GM23338 (cell line): ENCODE measurements around the gene JPH3. TPM values are rescaled to one million over a fixed set of nuclear protein-coding genes. Genes with fewer than 3 reads are reported as not detected.
A peak's percentile ranks its signal among the peaks of the same experiment; 100 is the strongest.

Experiments used
- ATAC-seq: fragments of 200-7000 bp; cut with Tn5 transposase; 3 replicates; pipeline ENCODE4 v1.9.1; 2020
- DNase-seq: peaks from one replicate; pipeline ENCODE4 v3.0.0-alpha.2; 2015; ENCODE audit warnings: low spot score
- H2AFZ ChIP-seq: fragments of 200-600 bp; sonication (generic); 2 replicates; pipeline ENCODE4 v1.8.0; 2016; ENCODE audit warnings: antibody characterized with exemption, mild to moderate bottlenecking, moderate library complexity
- H3F3A ChIP-seq: fragments of 200-600 bp; sonication (generic); replicated peaks from 2 replicates; pipeline ENCODE4 v1.8.0; 2017; ENCODE audit warnings: antibody characterized with exemption, mixed run types, low read depth
- H3K27ac ChIP-seq: fragments of 200-600 bp; sonication (generic); 2 replicates; pipeline ENCODE4 v1.6.1; 2016; ENCODE audit warnings: low read depth
- H3K27me3 ChIP-seq: fragments of 200-600 bp; sonication (generic); 2 replicates; pipeline ENCODE4 v1.8.0; 2016; ENCODE audit warnings: mild to moderate bottlenecking, mixed run types, moderate library complexity; ENCODE audit not compliant: insufficient read depth
- H3K36me3 ChIP-seq: fragments of 200-600 bp; sonication (generic); 2 replicates; pipeline ENCODE4 v1.8.0; 2016; ENCODE audit warnings: mild to moderate bottlenecking; ENCODE audit not compliant: insufficient read depth
- H3K4me1 ChIP-seq: fragments of 200-600 bp; sonication (generic); 2 replicates; pipeline ENCODE4 v1.8.0; 2016; ENCODE audit warnings: mild to moderate bottlenecking, moderate library complexity; ENCODE audit not compliant: insufficient read depth
- H3K4me2 ChIP-seq: fragments of 200-600 bp; sonication (generic); 2 replicates; pipeline ENCODE4 v1.7.1; 2017; ENCODE audit warnings: mixed run types
- H3K4me3 ChIP-seq: fragments of 200-600 bp; sonication (generic); 2 replicates; pipeline ENCODE4 v1.6.1; 2016; ENCODE audit warnings: mixed run types
- H3K79me2 ChIP-seq: fragments of 200-600 bp; sonication (generic); replicated peaks from 2 replicates; pipeline ENCODE4 v1.8.0; 2017; ENCODE audit warnings: mild to moderate bottlenecking; ENCODE audit not compliant: insufficient read depth
- H3K9me2 ChIP-seq: fragments of 200-600 bp; sonication (generic); 2 replicates; pipeline ENCODE4 v1.8.0; 2017; ENCODE audit not compliant: insufficient read depth
- H4K20me1 ChIP-seq: fragments of 200-600 bp; sonication (generic); replicated peaks from 2 replicates; pipeline ENCODE4 v1.8.0; 2017; ENCODE audit warnings: mild to moderate bottlenecking; ENCODE audit not compliant: insufficient read depth
- H3K27ac Mint-ChIP-seq: 2 replicates; pipeline ENCODE4 v1.8.0; 2020; ENCODE audit warnings: inconsistent platforms, mild to moderate bottlenecking, moderate library complexity, mixed read lengths
- H3K27me3 Mint-ChIP-seq: 3 replicates; pipeline ENCODE4 v1.8.0; 2022; ENCODE audit warnings: low read depth, mild to moderate bottlenecking, moderate library complexity, mixed read lengths, inconsistent platforms; ENCODE audit not compliant: insufficient read depth, poor library complexity
- H3K36me3 Mint-ChIP-seq: 3 replicates; pipeline ENCODE4 v1.8.0; 2021; ENCODE audit warnings: low read depth, mild to moderate bottlenecking, inconsistent platforms, moderate library complexity, mixed read lengths
- H3K4me1 Mint-ChIP-seq: 3 replicates; pipeline ENCODE4 v1.8.0; 2020; ENCODE audit warnings: mild to moderate bottlenecking, inconsistent platforms, mixed read lengths
- H3K4me3 Mint-ChIP-seq: 3 replicates; pipeline ENCODE4 v1.8.0; 2021; ENCODE audit warnings: moderate library complexity, mild to moderate bottlenecking, inconsistent platforms, mixed read lengths
- H3K9me3 Mint-ChIP-seq: 3 replicates; pipeline ENCODE4 v1.8.0; 2020; ENCODE audit warnings: moderate library complexity, mild to moderate bottlenecking, inconsistent platforms, mixed read lengths
- CREB1 ChIP-seq: fragments of 250-450 bp; sonication (Bioruptor Pico); IDR thresholded peaks from 2 replicates; pipeline ENCODE4 v1.5.0; 2020; ENCODE audit warnings: low read depth, mild to moderate bottlenecking, moderate library complexity
- ETS1 ChIP-seq: IDR thresholded peaks from 2 replicates; pipeline ENCODE4 v1.6.1; 2016; ENCODE audit warnings: antibody characterized with exemption
- EZH2 ChIP-seq: fragments of 200-600 bp; sonication (generic); IDR thresholded peaks from one replicate; pipeline ENCODE4 v1.8.0; 2017; ENCODE audit warnings: antibody characterized with exemption, mild to moderate bottlenecking, low read depth; ENCODE audit not compliant: unreplicated experiment
- EZH2phosphoT487 ChIP-seq: fragments of 200-600 bp; sonication (generic); IDR thresholded peaks from one replicate; pipeline ENCODE4 v1.8.1; 2018; ENCODE audit warnings: antibody characterized with exemption; ENCODE audit not compliant: unreplicated experiment
- JUNB ChIP-seq: IDR thresholded peaks from one replicate; pipeline ENCODE4 v1.6.1; 2016; ENCODE audit warnings: antibody characterized with exemption; ENCODE audit not compliant: unreplicated experiment
- NANOG ChIP-seq: IDR thresholded peaks from 2 replicates; pipeline ENCODE4 v1.6.1; 2016; ENCODE audit warnings: antibody characterized with exemption, borderline replicate concordance
- POLR2AphosphoS5 ChIP-seq: IDR thresholded peaks from 2 replicates; pipeline ENCODE4 v1.6.1; 2016; ENCODE audit warnings: antibody characterized with exemption, low read depth
- REST ChIP-seq: IDR thresholded peaks from one replicate; pipeline ENCODE4 v1.6.1; 2018; ENCODE audit warnings: antibody characterized with exemption; ENCODE audit not compliant: unreplicated experiment
- ZNF114 ChIP-seq: fragments of 250-450 bp; sonication (Bioruptor Pico); IDR thresholded peaks from 2 replicates; pipeline ENCODE4 v1.5.0; 2020; ENCODE audit warnings: mild to moderate bottlenecking, moderate library complexity
- ZNF331 ChIP-seq: fragments of 250-450 bp; sonication (Bioruptor Pico); IDR thresholded peaks from 2 replicates; pipeline ENCODE4 v1.5.0; 2020; ENCODE audit warnings: low read depth, mild to moderate bottlenecking, moderate library complexity
- polyA plus RNA-seq: library from polyadenylated mRNA; unstranded; fragments of >200 nt; fragmentation: Nextera tagmentation; extraction: Ambion mirVana; gene quantifications from 2 replicates; pipeline ENCODE4 v1.2.1, GENCODE V29; 2016
- total RNA-seq: library from RNA; depleted of rRNA; stranded (reverse); fragments of >200 nt; shearing (Covaris generic); gene quantifications from 2 replicates; pipeline ENCODE4 v1.2.3, GENCODE V29; 2014

JPH3 gene
- total and polyA plus RNA-seq, 2 experiments from 2014 or later, result 8.4 to 38.3 TPM

- no peak for TF ChIP-seq EZH2
- no peak for TF ChIP-seq JUNB
- TF ChIP-seq POLR2AphosphoS5, result no peak
These were observed 19.9 kb upstream of the JPH3 start (continued) for GRCh38 chr16:87582216-87582965.

GRCh38 chr16:87582966-87583325, 19.4 kb upstream of the JPH3 start:
- Histone ChIP-seq H3K27me3 (no peaks in the 10 kb centered on the region), H3K27ac (no peak overlapping the region), H3K4me3 (no peak overlapping the region), H3F3A (0 out of 2 replicates have a peak, but pooled peaks cover 3% of the 10 kb centered on the region), H2AFZ (peak overlapping the region; percentile 98), H3K9me2 (no peaks in the 10 kb centered on the region), H4K20me1 (no peaks in the 10 kb centered on the region), H3K36me3 (no peaks in the 10 kb centered on the region), H3K79me2 (no peaks in the 10 kb centered on the region), H3K4me2 (peak overlapping the region; percentile 12; the same call in 1 of the 2 replicates), H3K4me1 (peaks cover 11% of the 10 kb centered on the region; the same call in 1 of the 2 replicates)
- Mint-ChIP-seq H3K36me3 (no peaks in the 10 kb centered on the region; the same call in 2 of the 3 replicates), H3K4me3 (no peak overlapping the region), H3K9me3 (no peaks in the 10 kb centered on the region), H3K4me1 (peaks cover 36% of the 10 kb centered on the region), H3K27ac (no peak overlapping the region), H3K27me3 (peaks cover 3% of the 10 kb centered on the region)
- TF ChIP-seq ETS1 (no peak), NANOG (no peak), ZNF114 (CRISPR knock-in tag) (no peak), EZH2phosphoT487 (no peak), CREB1 (CRISPR knock-in tag) (no peak), REST (no peak), ZNF331 (CRISPR knock-in tag) (no peak)
- no peak for ATAC-seq
- DNase-seq, result no peak
